Upper lobe of left lung (tissue), 4 donors: ENCODE measurements around the gene CCDC78.

ENCODE experiments used
- EP300 ChIP-seq, 4 donors: sonication (generic); formaldehyde crosslinking; IDR thresholded peaks; one replicate each; pipeline ENCODE4 v1.5.1; 2017; ENCODE audit warnings: antibody characterized with exemption in 4 of 4, control low read depth in 2 of 4
- POLR2A ChIP-seq, 4 donors: fragments of 450-650 bp; IDR thresholded peaks; one replicate each; pipeline ENCODE4 v1.5.1; 2016 to 2017; ENCODE audit warnings: antibody characterized with exemption in 4 of 4, mild to moderate bottlenecking in 2 of 4
- POLR2AphosphoS5 ChIP-seq, 2 donors: sonication (generic); formaldehyde crosslinking; IDR thresholded peaks; one replicate each; pipeline ENCODE4 v1.5.1; 2017; ENCODE audit warnings: antibody characterized with exemption in 2 of 2
- TF ChIP-seq, protein P1 (sequence below), 6 experiments: fragments of 450-650 bp in 4 of 6; fragments of 200-600 bp in 2 of 6; sonication (generic) in 2 of 6; IDR thresholded peaks; one replicate each; pipeline ENCODE4 v1.5.1; 2016 to 2019; ENCODE audit warnings: antibody characterized with exemption in 6 of 6

DNA sequence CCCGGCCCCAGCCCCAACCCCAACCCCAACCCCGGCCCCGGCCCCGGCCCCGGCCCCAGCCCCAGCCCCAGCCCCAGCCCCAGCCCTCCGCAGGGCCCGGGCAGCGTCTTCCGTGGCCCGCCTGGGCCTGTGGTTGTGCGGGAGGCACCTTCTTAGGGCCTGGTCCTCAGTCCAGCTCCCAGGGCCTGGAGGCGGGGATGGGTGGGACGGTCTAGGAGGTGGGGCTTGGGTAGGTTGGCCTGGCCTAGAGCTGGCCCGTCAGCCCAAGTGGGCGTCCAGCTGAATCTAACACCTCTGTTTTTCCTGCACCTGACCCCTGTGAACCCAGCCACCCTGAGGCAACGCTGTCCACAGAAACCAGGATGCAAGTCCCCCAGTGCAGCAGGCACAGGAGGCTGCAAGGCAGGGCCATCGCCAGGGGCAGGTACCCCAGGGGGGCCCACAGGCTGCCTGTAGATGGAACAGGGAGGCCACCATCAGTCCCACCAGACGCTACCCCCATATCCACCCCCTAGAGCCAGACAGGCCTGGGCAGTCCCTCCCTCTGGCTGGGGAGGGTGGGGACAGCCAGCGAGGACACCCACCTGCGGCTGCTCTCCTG, 43.0 kb upstream of the CCDC78 start:
- TF ChIP-seq, protein P1, sequence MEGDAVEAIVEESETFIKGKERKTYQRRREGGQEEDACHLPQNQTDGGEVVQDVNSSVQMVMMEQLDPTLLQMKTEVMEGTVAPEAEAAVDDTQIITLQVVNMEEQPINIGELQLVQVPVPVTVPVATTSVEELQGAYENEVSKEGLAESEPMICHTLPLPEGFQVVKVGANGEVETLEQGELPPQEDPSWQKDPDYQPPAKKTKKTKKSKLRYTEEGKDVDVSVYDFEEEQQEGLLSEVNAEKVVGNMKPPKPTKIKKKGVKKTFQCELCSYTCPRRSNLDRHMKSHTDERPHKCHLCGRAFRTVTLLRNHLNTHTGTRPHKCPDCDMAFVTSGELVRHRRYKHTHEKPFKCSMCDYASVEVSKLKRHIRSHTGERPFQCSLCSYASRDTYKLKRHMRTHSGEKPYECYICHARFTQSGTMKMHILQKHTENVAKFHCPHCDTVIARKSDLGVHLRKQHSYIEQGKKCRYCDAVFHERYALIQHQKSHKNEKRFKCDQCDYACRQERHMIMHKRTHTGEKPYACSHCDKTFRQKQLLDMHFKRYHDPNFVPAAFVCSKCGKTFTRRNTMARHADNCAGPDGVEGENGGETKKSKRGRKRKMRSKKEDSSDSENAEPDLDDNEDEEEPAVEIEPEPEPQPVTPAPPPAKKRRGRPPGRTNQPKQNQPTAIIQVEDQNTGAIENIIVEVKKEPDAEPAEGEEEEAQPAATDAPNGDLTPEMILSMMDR (IDR thresholded peaks at IDR 0.05): no peak
- no peak for TF ChIP-seq POLR2A (IDR thresholded peaks at IDR 0.05)
- no peak for TF ChIP-seq POLR2AphosphoS5 (IDR thresholded peaks at IDR 0.05)
- no peak for TF ChIP-seq EP300 (IDR thresholded peaks at IDR 0.05)
